Left lobe of liver (tissue), 1 donor: ENCODE results near the gene BTBD1. TPM values are rescaled to one million over a fixed set of nuclear protein-coding genes. Genes with fewer than 3 reads are reported as not detected.

Experiments used
- total RNA-seq: library from RNA; stranded (reverse); gene quantifications from one replicate; pipeline ENCODE4 v1.2.1, GENCODE V29; 2021
- donor health status: DM: no; HTN: yes; CAD: no.

Gene BTBD1
- total RNA-seq, 1 donor from 2014 or later, result 17.8 TPM

Other genes starting within 250 kb of the BTBD1 start
- 61.3 TPM for gene HOMER2, start 114.5 kb downstream of the BTBD1 start, total RNA-seq
- 9.6 TPM for gene RAMAC, start 81.0 kb downstream of the BTBD1 start, total RNA-seq
- 11.0 TPM for gene C15orf40, start 55.6 kb downstream of the BTBD1 start, total RNA-seq
- gene TM6SF1, start 40.4 kb upstream of the BTBD1 start, total RNA-seq, result 0.81 TPM
- 1.4 TPM for gene HDGFL3, start 140.6 kb upstream of the BTBD1 start, total RNA-seq
- gene BNC1, start 217.4 kb upstream of the BTBD1 start, total RNA-seq, result 0.13 TPM